Measurements from ENCODE around the gene PAK4.

Gene PAK4

GRCh38 chr19:39147480-39147879, 21.9 kb downstream of the PAK4 start:
- DNase-seq: no peak

- no peak for DNase-seq
Observed at GRCh38 chr19:39148939-39149529, 23.4 kb downstream of the PAK4 start.

DNA sequence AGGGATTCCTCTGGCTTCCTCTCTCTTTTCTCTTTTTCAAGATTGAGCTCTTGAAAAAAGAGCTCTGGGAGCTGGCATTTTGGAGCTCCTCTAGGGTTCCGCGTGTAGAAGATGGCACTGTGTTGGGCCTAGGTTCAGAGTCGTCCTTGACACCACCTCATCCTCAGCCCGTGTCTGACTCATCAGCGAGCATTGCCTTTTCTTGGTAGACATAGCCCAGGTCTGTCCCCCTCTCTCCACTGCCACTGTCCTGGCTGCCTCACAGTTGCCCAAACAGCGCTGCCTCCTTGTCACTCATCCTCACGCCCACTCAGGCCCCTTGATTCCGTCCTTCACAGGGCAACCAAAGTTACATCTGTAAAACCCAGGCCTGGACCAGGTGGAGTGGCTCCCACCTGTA, 24.6 kb downstream of the PAK4 start:
- DNase-seq: no peak

GRCh38 chr19:39150807-39151600, 25.4 kb downstream of the PAK4 start:
- no peak for DNase-seq

- DNase-seq: no peak
Observed at GRCh38 chr19:39152066-39152465, 26.5 kb downstream of the PAK4 start.

DNA sequence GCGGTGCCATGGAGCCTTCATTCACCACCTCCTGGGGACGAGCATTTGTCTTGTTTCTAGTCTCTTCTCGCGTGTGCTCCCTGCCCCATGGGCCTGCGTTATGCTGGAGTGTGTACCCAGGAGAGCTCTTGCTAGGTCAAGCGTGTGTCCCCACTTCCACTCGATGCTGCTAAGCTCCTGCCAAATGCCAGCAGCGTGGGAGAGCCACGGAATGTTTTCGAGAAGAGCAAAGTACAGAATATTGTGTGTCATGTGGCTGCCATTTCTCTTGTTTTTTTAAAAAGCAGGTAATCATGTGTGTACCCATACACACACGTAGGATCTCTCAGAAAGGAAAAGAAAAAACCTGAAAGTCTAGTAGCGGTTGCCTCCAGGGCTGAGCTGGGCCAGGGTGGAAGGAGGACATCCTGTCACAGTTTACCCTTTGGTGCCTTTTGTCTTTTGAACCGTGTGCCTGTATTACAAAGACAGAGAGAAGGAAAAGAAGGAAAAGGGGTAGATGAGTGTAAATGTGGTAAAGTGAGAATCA, 28.6 kb downstream of the PAK4 start:
- no peak for DNase-seq

DNA sequence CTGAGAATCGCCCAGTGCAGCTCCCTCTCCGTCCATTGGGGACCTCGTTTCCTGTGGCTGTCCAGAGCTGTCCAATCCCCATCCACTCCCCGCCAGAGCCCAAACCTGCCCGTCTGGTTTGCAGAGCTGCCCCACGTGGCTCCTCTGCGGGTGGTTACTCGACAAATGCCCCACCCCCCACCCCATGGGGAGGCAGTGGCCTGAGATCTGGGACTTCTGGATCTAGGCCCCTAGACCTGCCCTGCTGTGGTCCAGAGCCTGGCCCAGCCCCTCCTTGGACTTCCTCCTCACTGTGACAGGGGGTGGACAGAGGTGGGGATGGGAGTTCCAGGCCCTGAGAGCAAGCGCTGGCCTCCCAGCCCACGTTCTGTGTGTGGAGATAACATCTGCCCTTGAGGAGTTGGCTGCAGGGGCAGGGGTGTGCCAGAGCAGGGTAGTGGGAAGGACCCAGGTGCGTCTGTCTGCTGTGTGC, 29.1 kb downstream of the PAK4 start:
- DNase-seq: no peak

- DNase-seq: no peak
Observed at GRCh38 chr19:39155114-39155700, 29.6 kb downstream of the PAK4 start.

- DNase-seq: no peak
Observed at GRCh38 chr19:39155741-39156140, 30.2 kb downstream of the PAK4 start.

- no peak for DNase-seq
Observed at GRCh38 chr19:39156326-39157230, 31.0 kb downstream of the PAK4 start.

- no peak for DNase-seq
Observed at GRCh38 chr19:39157275-39157996, 31.9 kb downstream of the PAK4 start.

- DNase-seq: no peak
Observed at GRCh38 chr19:39157997-39158389, 32.4 kb downstream of the PAK4 start.

GRCh38 chr19:39158646-39159260, 33.2 kb downstream of the PAK4 start:
- DNase-seq: no peak

DNA sequence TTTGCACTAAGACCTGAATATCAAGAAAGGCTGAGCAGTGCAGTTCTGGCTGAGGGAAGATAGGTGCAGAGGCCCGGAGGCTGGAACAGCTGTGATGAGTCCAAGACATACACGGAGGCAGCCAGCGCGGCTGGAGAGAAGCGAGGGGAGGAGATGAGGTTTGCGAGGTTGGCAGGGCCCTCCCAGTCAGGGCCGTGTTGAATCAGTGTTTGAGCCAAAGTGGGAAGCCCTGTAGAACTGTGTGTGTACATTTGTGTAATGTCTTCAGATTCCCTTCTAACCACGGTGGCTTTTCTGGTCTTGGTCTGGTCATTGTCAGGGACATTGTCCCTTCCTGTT, 34.9 kb downstream of the PAK4 start:
- no peak for DNase-seq

- DNase-seq: no peak
Observed at GRCh38 chr19:39160889-39161672, 35.5 kb downstream of the PAK4 start.

DNA sequence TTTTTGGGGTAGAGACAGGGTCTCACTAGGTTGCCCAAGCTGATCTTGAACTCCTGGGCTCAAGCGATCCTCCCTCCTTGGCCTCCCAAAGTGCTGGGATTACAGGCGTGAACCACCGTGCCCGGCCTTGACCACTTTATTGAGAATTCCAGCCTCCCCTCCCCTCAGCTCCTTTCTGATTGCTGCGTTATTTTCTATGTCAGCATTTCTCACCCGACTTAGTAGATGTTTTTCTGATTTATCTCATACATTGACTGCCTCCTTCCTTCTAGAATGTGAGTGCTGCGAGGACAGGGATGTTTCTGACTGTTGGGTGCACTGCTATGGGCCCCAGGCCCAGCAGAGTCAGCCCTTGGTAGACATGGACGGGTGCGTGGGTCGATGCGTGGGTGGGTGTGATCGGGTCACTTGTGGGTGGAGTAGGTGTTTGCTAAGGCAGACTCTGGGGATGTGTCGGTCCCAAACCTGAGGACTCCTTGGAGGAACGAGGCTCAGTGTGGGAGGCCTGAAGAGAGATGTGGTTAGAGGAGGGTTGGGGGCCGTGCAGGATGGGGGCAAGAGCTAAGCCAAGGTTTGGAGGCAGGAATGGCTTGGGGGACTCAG, 37.0 kb downstream of the PAK4 start:
- DNase-seq: no peak

- no peak for DNase-seq
Observed at GRCh38 chr19:39163621-39164020, 38.0 kb downstream of the PAK4 start.

DNA sequence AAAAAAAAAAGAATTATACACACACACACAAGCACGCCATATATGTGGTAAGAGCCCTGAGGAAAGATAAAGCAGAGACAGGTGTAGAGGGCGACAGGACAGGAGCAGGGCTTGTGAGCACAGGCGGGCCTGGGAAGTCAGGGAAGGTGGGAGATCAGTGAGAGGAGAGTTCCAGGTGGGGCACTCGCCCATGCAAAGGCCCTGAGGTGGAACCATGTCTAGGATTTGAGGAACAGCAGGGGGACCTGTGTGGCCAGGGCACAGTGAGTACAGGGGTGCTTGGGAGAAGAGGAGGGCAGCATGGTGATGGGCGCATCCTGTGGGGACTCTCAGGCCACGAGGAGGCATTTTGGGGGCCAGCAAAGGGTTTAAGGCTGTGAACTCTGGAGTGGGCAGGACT, 38.7 kb downstream of the PAK4 start:
- DNase-seq: no peak

DNA sequence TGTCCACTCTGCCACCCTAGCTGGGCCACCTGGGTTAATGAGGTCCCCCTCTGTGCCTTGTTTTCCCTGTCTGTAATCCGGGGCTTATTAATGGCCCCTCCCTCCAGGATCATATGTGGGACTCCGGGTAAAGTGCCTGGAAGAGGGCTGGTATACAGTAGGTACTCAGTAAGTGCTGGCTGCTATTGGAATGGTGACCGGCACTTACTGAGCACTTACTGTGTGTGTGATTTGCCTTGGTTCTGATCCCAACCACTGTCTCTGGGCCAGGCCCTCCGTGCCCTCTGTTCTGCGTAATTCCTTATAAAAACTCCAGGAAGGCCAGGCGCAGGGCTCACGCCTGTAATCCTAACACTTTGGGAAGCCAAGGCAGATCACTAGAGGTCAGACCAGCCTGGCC, 40.3 kb downstream of the PAK4 start:
- no peak for DNase-seq

GRCh38 chr19:39166571-39167391, 41.2 kb downstream of the PAK4 start:
- DNase-seq: no peak
